Endothelial cell (in vitro differentiated cells): Measurements from ENCODE around the gene MIAT. TPM values are rescaled to one million over a fixed set of nuclear protein-coding genes. Genes with fewer than 3 reads are reported as not detected.

Experiments used
- DNase-seq: peaks from one replicate; pipeline ENCODE4 v3.0.0; 2021; ENCODE audit warnings: low spot score
- H3K27ac Mint-ChIP-seq: one replicate; pipeline ENCODE4 v1.8.0; 2021; ENCODE audit warnings: mixed read lengths, inconsistent platforms; ENCODE audit not compliant: unreplicated experiment
- H3K27me3 Mint-ChIP-seq: one replicate; pipeline ENCODE4 v1.8.0; 2021; ENCODE audit warnings: mild to moderate bottlenecking, moderate library complexity, mixed read lengths, inconsistent platforms; ENCODE audit not compliant: unreplicated experiment
- H3K36me3 Mint-ChIP-seq: one replicate; pipeline ENCODE4 v1.8.0; 2021; ENCODE audit warnings: mild to moderate bottlenecking, low read depth, mixed read lengths, inconsistent platforms; ENCODE audit not compliant: unreplicated experiment
- H3K4me1 Mint-ChIP-seq: one replicate; pipeline ENCODE4 v1.8.0; 2021; ENCODE audit warnings: mild to moderate bottlenecking, mixed read lengths, inconsistent platforms; ENCODE audit not compliant: unreplicated experiment
- H3K4me3 Mint-ChIP-seq: one replicate; pipeline ENCODE4 v1.8.0; 2021; ENCODE audit warnings: mild to moderate bottlenecking, mixed read lengths, inconsistent platforms; ENCODE audit not compliant: unreplicated experiment
- H3K9me3 Mint-ChIP-seq: one replicate; pipeline ENCODE4 v1.8.0; 2021; ENCODE audit warnings: mixed read lengths, inconsistent platforms; ENCODE audit not compliant: unreplicated experiment
- CTCF ChIP-seq: fragments of 200-600 bp; sonication (generic); IDR thresholded peaks from one replicate; pipeline ENCODE4 v1.5.0; 2021; ENCODE audit warnings: antibody characterized with exemption; ENCODE audit not compliant: unreplicated experiment
- total RNA-seq: library from RNA; stranded (reverse); fragmentation: NEBNext Ultra II Directional; extraction: Animal tissue kit (Norgen Biotek cat#: 25700); gene quantifications from one replicate; pipeline ENCODE4 v1.2.1, GENCODE V29; 2021; ENCODE audit not compliant: unreplicated experiment

Gene MIAT
- total RNA-seq, 1 donor from 2014 or later, result 1.2 TPM

DNA sequence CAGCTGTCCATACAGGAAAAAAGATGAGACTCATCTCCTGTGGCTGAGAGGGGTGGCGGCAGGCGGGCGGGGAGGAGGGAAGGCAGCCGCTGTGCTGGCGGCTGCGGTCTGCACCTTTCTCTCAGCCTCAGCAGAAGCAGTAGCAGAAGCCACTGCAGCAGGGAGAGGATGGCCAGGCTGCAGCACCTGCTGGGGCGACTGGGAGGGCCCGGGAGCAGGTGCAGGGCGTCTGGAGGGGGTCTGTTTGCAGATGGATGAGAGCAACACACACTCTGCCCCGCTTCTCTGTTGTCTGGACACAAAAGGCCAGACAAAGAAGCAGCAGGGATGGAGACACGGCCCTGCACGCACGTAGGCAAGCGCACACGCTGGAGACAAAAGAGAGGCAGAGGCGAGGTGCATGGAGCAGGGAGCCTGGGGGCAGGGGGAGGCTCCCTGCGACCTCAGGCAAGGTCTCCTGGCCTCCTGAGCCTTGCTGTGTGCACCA, 9.3 kb upstream of the MIAT start:
- Mint-ChIP-seq H3K4me3 (no peak overlapping the region), H3K27me3 (peaks cover 6% of the 10 kb centered on the region), H3K36me3 (peaks cover 4% of the 10 kb centered on the region), H3K9me3 (no peaks in the 10 kb centered on the region), H3K27ac (no peak overlapping the region), H3K4me1 (peaks cover 36% of the 10 kb centered on the region)
- no peak for DNase-seq
- no peak for TF ChIP-seq CTCF

DNA sequence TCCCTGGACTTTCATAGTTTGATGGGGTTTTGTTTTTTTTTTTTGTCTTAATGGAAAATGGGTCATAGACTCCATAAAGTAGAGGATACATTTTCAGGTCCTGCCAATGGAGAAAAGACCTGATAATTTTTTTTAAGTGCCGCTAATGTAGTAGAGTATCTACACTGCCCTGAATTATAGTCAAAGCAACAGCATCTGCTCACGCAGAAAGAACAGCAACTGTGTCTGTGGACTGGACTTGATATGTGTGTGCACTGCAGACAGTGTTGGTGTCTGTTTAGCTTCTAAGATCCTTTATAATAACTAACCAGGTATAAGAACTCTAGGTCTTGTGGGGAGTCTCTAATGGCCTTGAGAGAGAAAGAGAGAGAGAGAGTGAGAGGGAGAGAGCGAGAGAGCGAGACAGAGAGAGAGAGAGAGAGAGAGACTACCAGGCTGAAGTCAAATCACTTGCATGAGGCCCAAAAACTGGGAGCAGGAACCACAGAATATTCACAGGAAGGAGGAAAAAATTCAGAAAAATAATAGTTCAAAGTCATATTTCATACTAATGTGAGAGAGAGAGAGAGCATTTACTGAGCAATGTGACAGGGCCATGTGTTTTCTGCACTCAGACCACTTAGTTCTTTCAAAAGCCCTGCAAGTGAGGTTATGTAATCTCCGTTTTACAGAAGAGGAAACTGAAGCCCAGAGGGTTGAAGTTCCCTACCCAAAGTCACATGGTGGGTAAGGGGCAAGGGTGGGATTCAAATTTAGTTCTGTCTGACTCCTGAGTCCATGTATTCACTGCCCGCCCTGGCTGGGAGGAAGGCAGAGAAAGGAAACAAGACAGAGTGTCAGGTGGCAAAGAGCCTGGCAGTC, 8.6 kb upstream of the MIAT start:
- H3K27ac Mint-ChIP-seq, result no peak overlapping the region
- no peak overlapping the region for H3K4me3 Mint-ChIP-seq
- peaks cover 4% of the 10 kb centered on the region for H3K36me3 Mint-ChIP-seq
- H3K4me1 Mint-ChIP-seq, result peaks cover 31% of the 10 kb centered on the region
- H3K9me3 Mint-ChIP-seq, result no peaks in the 10 kb centered on the region
- no peak for DNase-seq
- TF ChIP-seq CTCF, result no peak
- H3K27me3 Mint-ChIP-seq, result peaks cover 6% of the 10 kb centered on the region

GRCh38 chr22:26650722-26651421, 6.5 kb upstream of the MIAT start:
- Mint-ChIP-seq H3K9me3 (no peaks in the 10 kb centered on the region), H3K4me1 (peaks cover 20% of the 10 kb centered on the region), H3K27me3 (peaks cover 6% of the 10 kb centered on the region), H3K4me3 (no peak overlapping the region), H3K27ac (no peak overlapping the region), H3K36me3 (no peaks in the 10 kb centered on the region)
- no peak for TF ChIP-seq CTCF
- DNase-seq, result no peak

- Mint-ChIP-seq H3K9me3 (no peaks in the 10 kb centered on the region), H3K4me3 (no peak overlapping the region), H3K27me3 (peaks cover 6% of the 10 kb centered on the region), H3K36me3 (no peaks in the 10 kb centered on the region), H3K4me1 (peaks cover 13% of the 10 kb centered on the region), H3K27ac (no peak overlapping the region)
- no peak for TF ChIP-seq CTCF
- no peak for DNase-seq
These were observed 5.6 kb upstream of the MIAT start for GRCh38 chr22:26651815-26652214.

DNA sequence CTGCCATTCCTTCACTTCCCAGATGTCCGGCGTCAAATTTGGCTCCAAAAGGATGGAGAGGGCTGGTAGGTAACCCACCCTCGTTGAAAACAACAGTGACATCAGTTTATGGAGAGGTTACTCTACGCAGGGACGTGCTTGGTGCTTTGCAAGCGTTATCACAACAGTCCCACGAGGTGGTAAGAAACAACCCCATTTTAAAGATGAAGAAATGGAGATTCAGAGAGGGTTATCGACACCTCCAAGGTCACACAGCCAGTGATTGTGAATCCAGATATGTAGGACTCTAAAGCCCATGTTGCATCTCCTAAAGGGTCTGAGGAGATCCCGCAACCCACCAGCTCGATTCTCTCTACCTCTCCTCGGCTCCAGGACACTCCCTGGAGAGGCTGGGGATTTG, 773 bp downstream of the MIAT start:
- TF ChIP-seq CTCF, result no peak
- H3K4me1 Mint-ChIP-seq, result peaks cover 2% of the 10 kb centered on the region
- H3K27ac Mint-ChIP-seq, result no peak overlapping the region
- no peaks in the 10 kb centered on the region for H3K36me3 Mint-ChIP-seq
- peak overlapping the region; percentile 67 for H3K4me3 Mint-ChIP-seq
- H3K9me3 Mint-ChIP-seq, result no peaks in the 10 kb centered on the region
- no peak for DNase-seq
- no peaks in the 10 kb centered on the region for H3K27me3 Mint-ChIP-seq
